Cardiac muscle cell (in vitro differentiated cells and primary cell): ENCODE data around the gene IARS1. TPM values are rescaled to one million over a fixed set of nuclear protein-coding genes. Genes with fewer than 3 reads are reported as not detected.

Experiments used
- DNase-seq, 2 donors: peaks; one replicate each; pipeline versions ENCODE4 v3.0.0 to v3.0.0-alpha.2; 2010 to 2017; ENCODE audit warnings: low read depth in 1 of 2, low spot score in 1 of 2
- H3K27ac ChIP-seq: fragments of 200-600 bp; sonication (generic); 2 replicates; pipeline ENCODE4 v1.5.1; 2016
- H3K27me3 ChIP-seq: fragments of 200-600 bp; sonication (generic); 2 replicates; pipeline ENCODE4 v1.6.0; 2016; ENCODE audit warnings: control low read depth
- H3K36me3 ChIP-seq: fragments of 200-600 bp; sonication (generic); 2 replicates; pipeline ENCODE4 v1.5.1; 2016; ENCODE audit warnings: control low read depth
- H3K4me1 ChIP-seq: fragments of 200-600 bp; sonication (generic); 2 replicates; pipeline ENCODE4 v1.8.1; 2017; ENCODE audit warnings: low read depth, mild to moderate bottlenecking, mixed run types
- H3K4me3 ChIP-seq: fragments of 200-600 bp; sonication (generic); 2 replicates; pipeline ENCODE4 v1.5.1; 2016; ENCODE audit warnings: mild to moderate bottlenecking
- H3K9me3 ChIP-seq: fragments of 200-600 bp; sonication (generic); 2 replicates; pipeline ENCODE4 v1.5.1; 2017; ENCODE audit warnings: low read depth, mild to moderate bottlenecking, control low read depth
- polyA plus RNA-seq: library from polyadenylated mRNA; unstranded; fragments of >200 nt; fragmentation: Nextera tagmentation; extraction: Ambion mirVana; gene quantifications from 2 replicates; pipeline ENCODE4 v1.2.1, GENCODE V29; 2016
- total RNA-seq: library from RNA; depleted of rRNA; stranded (reverse); fragments of >200 nt; gene quantifications from 2 replicates; pipeline ENCODE4 v1.2.3, GENCODE V29; 2016
- TF ChIP-seq, protein P1 (sequence below): IDR thresholded peaks from 2 replicates; pipeline ENCODE4 v1.5.1; 2012; ENCODE audit warnings: low read depth, mild to moderate bottlenecking, low read length

Gene IARS1
- total and polyA plus RNA-seq, 2 experiments from 2014 or later = 87.1 to 96.3 TPM

DNA sequence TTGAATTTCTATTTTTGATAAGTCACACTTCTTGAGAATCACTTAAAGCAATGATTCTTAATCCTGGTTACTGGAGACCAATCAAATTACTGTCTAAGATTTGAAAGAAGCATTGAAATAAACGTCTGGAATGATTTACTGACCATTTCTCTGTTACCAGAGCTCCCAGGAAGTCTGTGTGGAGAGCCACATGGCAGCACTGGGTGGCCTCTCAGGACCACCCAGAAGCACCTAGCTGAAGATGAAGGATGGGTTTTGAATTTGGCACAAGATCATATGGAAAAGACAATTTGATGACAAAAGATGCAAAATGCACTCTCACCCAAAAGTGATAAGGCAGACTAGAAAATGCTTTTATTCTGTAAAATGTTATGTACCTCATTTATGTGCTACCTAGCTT is 30.4 kb downstream of the IARS1 start:
- no peak for DNase-seq
- no peaks in the 10 kb centered on the region for H3K27me3 ChIP-seq
- no peaks in the 10 kb centered on the region for H3K9me3 ChIP-seq
- peaks cover 85% of the 10 kb centered on the region for H3K36me3 ChIP-seq
- H3K27ac ChIP-seq = no peak overlapping the region
- no peaks in the 10 kb centered on the region for H3K4me1 ChIP-seq
- H3K4me3 ChIP-seq = no peak overlapping the region
- TF ChIP-seq, protein P1, sequence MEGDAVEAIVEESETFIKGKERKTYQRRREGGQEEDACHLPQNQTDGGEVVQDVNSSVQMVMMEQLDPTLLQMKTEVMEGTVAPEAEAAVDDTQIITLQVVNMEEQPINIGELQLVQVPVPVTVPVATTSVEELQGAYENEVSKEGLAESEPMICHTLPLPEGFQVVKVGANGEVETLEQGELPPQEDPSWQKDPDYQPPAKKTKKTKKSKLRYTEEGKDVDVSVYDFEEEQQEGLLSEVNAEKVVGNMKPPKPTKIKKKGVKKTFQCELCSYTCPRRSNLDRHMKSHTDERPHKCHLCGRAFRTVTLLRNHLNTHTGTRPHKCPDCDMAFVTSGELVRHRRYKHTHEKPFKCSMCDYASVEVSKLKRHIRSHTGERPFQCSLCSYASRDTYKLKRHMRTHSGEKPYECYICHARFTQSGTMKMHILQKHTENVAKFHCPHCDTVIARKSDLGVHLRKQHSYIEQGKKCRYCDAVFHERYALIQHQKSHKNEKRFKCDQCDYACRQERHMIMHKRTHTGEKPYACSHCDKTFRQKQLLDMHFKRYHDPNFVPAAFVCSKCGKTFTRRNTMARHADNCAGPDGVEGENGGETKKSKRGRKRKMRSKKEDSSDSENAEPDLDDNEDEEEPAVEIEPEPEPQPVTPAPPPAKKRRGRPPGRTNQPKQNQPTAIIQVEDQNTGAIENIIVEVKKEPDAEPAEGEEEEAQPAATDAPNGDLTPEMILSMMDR = no peak

- no peaks in the 10 kb centered on the region for H3K27me3 ChIP-seq
- H3K4me3 ChIP-seq = no peak overlapping the region
- TF ChIP-seq, protein P1 = no peak
- DNase-seq = no peak
- no peak overlapping the region for H3K27ac ChIP-seq
- peaks cover 75% of the 10 kb centered on the region for H3K36me3 ChIP-seq
- H3K9me3 ChIP-seq = no peaks in the 10 kb centered on the region
- H3K4me1 ChIP-seq = no peaks in the 10 kb centered on the region
Measured at GRCh38 chr9:92257327-92257726, 36.2 kb downstream of the IARS1 start.

GRCh38 chr9:92254381-92255337 is 38.8 kb downstream of the IARS1 start:
- H3K27ac ChIP-seq = no peak overlapping the region
- no peak overlapping the region for H3K4me3 ChIP-seq
- no peaks in the 10 kb centered on the region for H3K27me3 ChIP-seq
- no peaks in the 10 kb centered on the region for H3K4me1 ChIP-seq
- TF ChIP-seq, protein P1 = no peak
- H3K9me3 ChIP-seq = no peaks in the 10 kb centered on the region
- H3K36me3 ChIP-seq = peaks cover 83% of the 10 kb centered on the region
- DNase-seq = no peak

DNA sequence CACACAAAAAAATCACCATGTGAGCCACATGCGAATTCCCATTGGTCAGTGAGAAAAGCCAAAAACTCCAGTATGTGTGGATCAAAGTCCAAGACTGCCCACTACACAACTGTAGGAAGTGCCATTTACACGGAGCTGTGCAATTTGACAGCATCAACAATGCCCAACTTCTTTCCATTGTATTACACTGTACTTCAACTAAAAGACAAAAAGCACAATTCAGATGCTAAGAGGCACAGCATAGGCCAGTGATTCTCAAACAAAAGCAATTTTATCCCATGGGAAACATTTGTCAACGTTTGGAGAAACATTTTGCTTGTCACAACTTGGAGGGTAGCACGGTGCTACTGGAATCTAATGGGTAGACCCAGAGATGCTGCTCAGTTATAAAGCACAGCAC is 39.8 kb downstream of the IARS1 start:
- TF ChIP-seq, protein P1 = no peak
- no peaks in the 10 kb centered on the region for H3K9me3 ChIP-seq
- H3K27me3 ChIP-seq = no peaks in the 10 kb centered on the region
- no peak for DNase-seq
- peaks cover 83% of the 10 kb centered on the region for H3K36me3 ChIP-seq
- no peak overlapping the region for H3K27ac ChIP-seq
- H3K4me3 ChIP-seq = no peak overlapping the region
- no peaks in the 10 kb centered on the region for H3K4me1 ChIP-seq

DNA sequence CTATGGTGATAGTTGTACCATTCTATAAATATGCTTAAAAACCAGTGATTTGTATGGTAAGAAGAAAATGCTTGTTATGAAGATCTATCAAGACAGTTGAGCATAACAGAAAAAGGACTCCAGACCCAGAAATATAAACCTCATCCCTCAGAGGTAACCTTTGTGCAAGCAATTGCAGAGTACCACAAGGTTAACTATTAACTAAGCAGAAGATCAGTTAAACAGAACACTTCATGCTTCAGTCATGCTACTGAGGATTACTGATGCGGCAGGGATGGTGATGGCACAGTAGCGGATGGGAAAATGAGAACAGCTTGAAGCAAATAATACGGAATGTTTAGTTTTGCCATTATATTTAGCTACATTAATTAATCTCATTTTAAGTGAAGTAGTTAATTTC is 45.5 kb downstream of the IARS1 start:
- no peaks in the 10 kb centered on the region for H3K27me3 ChIP-seq
- no peak overlapping the region for H3K4me3 ChIP-seq
- TF ChIP-seq, protein P1 = no peak
- no peaks in the 10 kb centered on the region for H3K9me3 ChIP-seq
- DNase-seq = no peak
- H3K36me3 ChIP-seq = peaks cover 78% of the 10 kb centered on the region
- no peaks in the 10 kb centered on the region for H3K4me1 ChIP-seq
- no peak overlapping the region for H3K27ac ChIP-seq
